Tibial artery (tissue), 4 donors: ENCODE results near the gene NDC1.

ENCODE experiments used
- DNase-seq, 2 donors: peaks; one replicate each; pipeline ENCODE4 v3.0.0-alpha.2; 2019
- H3K27ac ChIP-seq, 2 donors: fragments of 200-600 bp; sonication (generic) in 1 of 2; 1 replicate in 1 of 2; 2 replicates in 1 of 2; pipeline ENCODE4 v1.5.1; 2018 to 2019; ENCODE audit warnings: mild to moderate bottlenecking in 1 of 2
- H3K27me3 ChIP-seq, 2 donors: fragments of 200-600 bp; sonication (generic) in 1 of 2; one replicate each; pipeline versions ENCODE4 v1.5.1 to v1.6.0; 2016 to 2019
- H3K36me3 ChIP-seq, 3 donors: fragments of 200-600 bp; sonication (generic) in 2 of 3; one replicate each; pipeline ENCODE4 v1.5.1; 2016 to 2019; ENCODE audit warnings: mild to moderate bottlenecking in 2 of 3
- H3K4me1 ChIP-seq, 4 donors: fragments of 200-600 bp; sonication (generic) in 2 of 4; 1 replicate in 3 of 4; 2 replicates in 1 of 4; pipeline ENCODE4 v1.5.1; 2016 to 2019
- H3K4me3 ChIP-seq, 2 donors: fragments of 200-600 bp; sonication (generic) in 1 of 2; 1 replicate in 1 of 2; 2 replicates in 1 of 2; pipeline ENCODE4 v1.5.1; 2018 to 2019; ENCODE audit warnings: mild to moderate bottlenecking in 2 of 2
- H3K9me3 ChIP-seq, 3 donors: fragments of 200-600 bp; sonication (generic) in 1 of 3; one replicate each; pipeline ENCODE4 v1.5.1; 2016 to 2019
- intact Hi-C: fragments of 100-400 bp; cut with DNase I; formaldehyde crosslinking; loops from one replicate; pipeline ENCODE4 v1.15.0; 2023; ENCODE audit warnings: low total_unique reads
- TF ChIP-seq, protein P1 (sequence below), 2 experiments: fragments of 200-600 bp in 1 of 2; fragments of 450-650 bp in 1 of 2; IDR thresholded peaks; one replicate each; pipeline ENCODE4 v1.5.1; 2017 to 2019; ENCODE audit warnings: antibody characterized with exemption in 2 of 2, mild to moderate bottlenecking in 1 of 2, moderate library complexity in 1 of 2

Gene NDC1

DNA sequence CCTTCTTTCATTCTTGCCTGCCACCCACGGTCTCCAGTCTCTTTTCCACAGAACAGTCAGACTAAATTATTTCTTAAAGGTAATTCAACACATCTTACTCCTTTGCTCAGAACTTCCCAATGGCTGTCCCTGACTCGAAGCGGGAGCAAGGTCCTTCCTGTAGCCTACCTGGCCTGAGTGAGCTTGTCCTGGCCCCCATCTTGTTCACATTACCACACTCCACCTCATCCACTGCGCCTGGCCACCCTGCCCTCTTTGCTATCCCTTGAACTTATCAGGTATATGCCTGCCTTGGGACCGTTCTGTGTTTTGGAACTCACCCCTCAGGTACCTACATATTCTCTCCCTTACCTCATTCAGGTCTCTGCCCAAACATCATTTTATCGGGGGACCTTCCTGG is 85.8 kb downstream of the NDC1 start:
- no peak for DNase-seq
- Histone ChIP-seq H3K27me3 (no peaks in the 10 kb centered on the region), H3K4me3 (no peak overlapping the region), H3K27ac (no peak overlapping the region), H3K9me3 (no peaks in the 10 kb centered on the region), H3K36me3 (no peaks in the 10 kb centered on the region), H3K4me1 (no peaks in the 10 kb centered on the region)
- TF ChIP-seq, protein P1, sequence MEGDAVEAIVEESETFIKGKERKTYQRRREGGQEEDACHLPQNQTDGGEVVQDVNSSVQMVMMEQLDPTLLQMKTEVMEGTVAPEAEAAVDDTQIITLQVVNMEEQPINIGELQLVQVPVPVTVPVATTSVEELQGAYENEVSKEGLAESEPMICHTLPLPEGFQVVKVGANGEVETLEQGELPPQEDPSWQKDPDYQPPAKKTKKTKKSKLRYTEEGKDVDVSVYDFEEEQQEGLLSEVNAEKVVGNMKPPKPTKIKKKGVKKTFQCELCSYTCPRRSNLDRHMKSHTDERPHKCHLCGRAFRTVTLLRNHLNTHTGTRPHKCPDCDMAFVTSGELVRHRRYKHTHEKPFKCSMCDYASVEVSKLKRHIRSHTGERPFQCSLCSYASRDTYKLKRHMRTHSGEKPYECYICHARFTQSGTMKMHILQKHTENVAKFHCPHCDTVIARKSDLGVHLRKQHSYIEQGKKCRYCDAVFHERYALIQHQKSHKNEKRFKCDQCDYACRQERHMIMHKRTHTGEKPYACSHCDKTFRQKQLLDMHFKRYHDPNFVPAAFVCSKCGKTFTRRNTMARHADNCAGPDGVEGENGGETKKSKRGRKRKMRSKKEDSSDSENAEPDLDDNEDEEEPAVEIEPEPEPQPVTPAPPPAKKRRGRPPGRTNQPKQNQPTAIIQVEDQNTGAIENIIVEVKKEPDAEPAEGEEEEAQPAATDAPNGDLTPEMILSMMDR (IDR thresholded peaks at IDR 0.05) = no peak
- intact Hi-C loops = no loop called here

DNA sequence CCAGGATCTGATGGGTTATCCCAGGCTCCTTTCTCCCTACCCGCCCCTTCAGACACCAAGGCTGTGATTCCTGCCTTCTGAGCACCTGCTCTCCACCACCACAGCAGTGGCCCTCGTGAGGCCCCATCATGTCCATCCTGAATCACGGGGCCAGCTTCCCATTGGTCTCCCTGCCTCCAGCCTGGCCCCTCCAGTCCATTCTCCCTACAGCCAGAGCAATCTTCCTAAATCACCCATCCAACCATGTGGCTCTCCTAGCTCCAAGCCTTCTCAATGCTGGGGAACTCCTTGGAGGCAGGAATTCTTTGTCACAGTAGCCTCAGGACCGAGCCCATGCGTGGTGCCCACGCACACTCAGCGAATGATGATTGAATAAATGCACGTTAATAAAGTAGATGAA is 90.3 kb downstream of the NDC1 start:
- Histone ChIP-seq H3K9me3 (no peaks in the 10 kb centered on the region), H3K27ac (no peak overlapping the region), H3K4me3 (no peak overlapping the region), H3K27me3 (peaks cover 0 to 19% of the 10 kb centered on the region in 2 donors), H3K4me1 (no peaks in the 10 kb centered on the region), H3K36me3 (no peaks in the 10 kb centered on the region)
- TF ChIP-seq, protein P1 (IDR thresholded peaks at IDR 0.05) = no peak
- intact Hi-C loops = no loop called here
- no peak for DNase-seq

DNA sequence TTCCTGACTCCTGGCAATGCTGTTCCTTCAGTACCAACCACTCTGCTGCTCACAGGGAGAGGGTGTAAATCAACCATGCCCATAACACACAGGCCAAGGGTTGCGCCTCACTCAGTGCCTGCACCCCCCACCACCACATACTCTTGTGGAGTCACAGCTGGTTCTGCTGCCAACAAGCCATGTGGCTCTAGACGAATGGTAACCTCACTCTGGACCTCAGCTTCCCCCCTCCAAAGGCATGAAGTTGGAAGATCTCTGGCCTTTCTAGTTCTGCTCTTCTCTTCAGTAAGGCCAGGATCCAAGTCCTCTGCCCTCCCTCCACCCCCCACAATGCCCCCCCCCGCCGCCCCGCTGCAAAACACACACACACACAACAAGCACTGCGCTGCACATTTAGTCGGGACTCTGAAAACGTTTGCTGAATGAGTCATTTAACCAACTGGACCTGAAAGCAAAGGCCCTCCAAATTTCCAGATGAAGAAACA is 97.4 kb downstream of the NDC1 start:
- peaks cover 0 to 76% of the 10 kb centered on the region in 2 donors for H3K27me3 ChIP-seq
- no peak for DNase-seq
- H3K4me1 ChIP-seq = peaks cover 4 to 24% (median 19%) of the 10 kb centered on the region in 4 donors
- intact Hi-C loops = no loop called here
- no peaks in the 10 kb centered on the region for H3K36me3 ChIP-seq
- H3K9me3 ChIP-seq = no peaks in the 10 kb centered on the region
- TF ChIP-seq, protein P1 (IDR thresholded peaks at IDR 0.05) = no peak
- H3K4me3 ChIP-seq = no peak overlapping the region
- H3K27ac ChIP-seq = no peak overlapping the region

DNA sequence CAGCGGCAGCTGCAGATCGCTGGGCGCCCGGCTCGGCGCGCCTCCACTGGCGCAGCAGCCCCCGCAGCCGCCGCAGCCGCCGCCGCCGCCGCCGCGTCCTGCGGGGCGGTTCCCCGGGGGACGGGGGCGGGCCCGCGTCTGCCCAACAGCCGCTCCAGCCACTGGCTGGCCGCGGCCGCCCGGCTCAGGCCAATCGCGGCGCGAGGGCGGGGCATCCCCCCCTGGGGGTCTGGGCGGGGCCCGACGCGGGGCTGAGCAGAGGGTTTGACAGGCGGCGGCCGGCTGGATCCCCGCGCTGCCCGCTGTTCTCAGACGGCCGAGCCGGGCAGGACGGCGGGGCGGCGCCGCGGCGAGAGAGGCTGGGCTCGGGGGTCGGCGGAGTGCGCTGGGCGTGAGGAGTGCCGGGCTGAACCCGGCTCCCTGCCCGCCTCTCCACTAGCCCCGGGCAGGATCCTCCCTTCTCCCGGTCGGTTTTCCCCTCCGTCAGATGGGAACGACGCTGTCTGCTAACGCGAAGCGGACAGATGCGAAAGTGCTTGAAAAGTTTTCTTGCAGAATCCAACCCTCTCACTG is 98.9 kb downstream of the NDC1 start, which contains the start of gene GLIS1:
TSS of gene GLIS1 (minus strand) at position 56 of the 573 bp plus-strand sequence. CDS start 1,100 bp downstream, outside the sequence.
- no peaks in the 10 kb centered on the region for H3K36me3 ChIP-seq
- peaks cover 0 to 77% of the 10 kb centered on the region in 2 donors for H3K27me3 ChIP-seq
- no peaks in the 10 kb centered on the region for H3K9me3 ChIP-seq
- peak; percentile 64 to 79 for DNase-seq
- no peak within 1 kb of the TSS for H3K27ac ChIP-seq
- H3K4me1 ChIP-seq = peaks cover 4 to 24% (median 19%) of the 10 kb centered on the region in 4 donors
- TF ChIP-seq, protein P1 (IDR thresholded peaks at IDR 0.05) = no peak
- intact Hi-C loops = no loop called here
- H3K4me3 ChIP-seq = peak within 1 kb of the TSS; percentile 45 to 56

DNA sequence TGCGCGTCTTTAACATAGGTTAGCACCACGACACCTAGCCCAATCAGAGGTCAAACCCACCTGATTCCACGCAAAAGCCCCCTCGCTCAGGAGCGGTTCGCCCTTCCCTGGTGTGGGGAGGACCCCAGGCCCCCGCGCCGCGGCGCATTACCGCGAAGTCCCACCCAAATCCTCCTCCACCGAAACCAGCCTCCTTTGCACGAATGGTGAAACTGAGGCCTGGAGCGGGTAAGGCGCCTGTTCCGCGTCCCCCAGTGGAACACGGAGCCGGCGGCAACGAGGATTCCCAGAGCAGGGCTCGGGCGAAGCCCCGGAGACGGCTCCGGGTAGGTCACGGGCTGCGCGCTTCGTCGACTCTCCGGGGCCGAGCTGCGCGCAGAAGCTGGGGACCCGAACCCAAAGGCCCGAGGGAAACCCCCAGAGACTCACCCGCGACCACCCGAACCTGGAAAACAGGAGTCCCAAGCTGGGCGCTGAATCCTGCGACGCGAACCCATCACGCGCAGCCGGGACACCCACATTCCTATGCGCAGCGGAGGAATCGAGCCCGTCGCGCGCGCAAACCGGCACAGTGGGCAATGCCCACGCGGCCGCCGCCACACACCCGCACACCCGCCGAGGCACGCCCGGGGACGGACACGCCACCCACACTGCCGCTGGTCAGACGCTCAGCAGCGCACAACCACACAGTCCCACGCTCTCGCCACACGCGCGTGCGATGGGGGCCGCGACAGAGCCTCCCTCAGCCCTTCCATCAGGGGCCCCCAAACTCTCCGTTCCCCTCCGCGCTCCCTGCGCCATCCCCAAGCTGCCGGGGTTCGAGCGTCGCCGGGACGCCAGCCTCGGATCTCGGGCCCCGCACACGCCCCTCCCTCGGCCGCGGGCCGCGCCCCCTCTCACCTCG is 99.6 kb downstream of the NDC1 start:
- H3K27ac ChIP-seq = no peak overlapping the region
- intact Hi-C loops = no loop called here
- H3K36me3 ChIP-seq = no peaks in the 10 kb centered on the region
- TF ChIP-seq, protein P1 (IDR thresholded peaks at IDR 0.05) = no peak
- peak overlapping the region; percentile 45 to 56 for H3K4me3 ChIP-seq
- no peak for DNase-seq
- peaks cover 0 to 80% of the 10 kb centered on the region in 2 donors for H3K27me3 ChIP-seq
- no peaks in the 10 kb centered on the region for H3K9me3 ChIP-seq
- peaks cover 4 to 24% (median 19%) of the 10 kb centered on the region in 4 donors for H3K4me1 ChIP-seq
